Mesenteric fat pad (tissue), 1 donor: ENCODE measurements around the gene TMEM132D. TPM values are rescaled to one million over a fixed set of nuclear protein-coding genes. Genes with fewer than 3 reads are reported as not detected.

ENCODE experiments used
- DNase-seq: peaks from one replicate; pipeline ENCODE4 v3.0.0-alpha.2; 2020; ENCODE audit warnings: low spot score
- total RNA-seq: library from RNA; stranded (reverse); fragmentation: NEBNext Ultra II Directional; extraction: Animal tissue kit (Norgen Biotek cat#: 25700); gene quantifications from one replicate; pipeline ENCODE4 v1.2.1, GENCODE V29; 2021
- donor health status: DM: yes; HTN: yes; CAD: no.

The TMEM132D gene
- total RNA-seq, 1 donor from 2014 or later, result not detected

DNA sequence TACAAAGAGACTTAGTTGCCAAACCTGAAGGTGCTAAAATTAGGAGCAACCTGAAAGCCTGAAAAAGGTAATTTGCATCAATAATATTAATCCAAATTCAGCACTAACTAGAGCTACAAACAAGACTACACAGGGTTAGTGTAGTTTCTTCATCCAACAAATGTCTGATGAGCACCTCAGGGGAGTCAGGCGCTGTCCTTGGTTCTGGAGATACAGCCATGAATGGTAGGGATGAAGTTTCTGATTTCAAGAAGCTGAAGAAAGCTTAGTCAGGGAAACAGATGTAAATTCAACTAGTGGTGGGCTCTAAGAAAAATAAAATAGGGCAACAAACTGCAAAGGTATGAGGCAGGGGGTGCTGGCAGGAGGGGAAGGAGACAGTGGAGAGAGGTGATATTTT, 784.3 kb downstream of the TMEM132D start:
- DNase-seq, result no peak

DNA sequence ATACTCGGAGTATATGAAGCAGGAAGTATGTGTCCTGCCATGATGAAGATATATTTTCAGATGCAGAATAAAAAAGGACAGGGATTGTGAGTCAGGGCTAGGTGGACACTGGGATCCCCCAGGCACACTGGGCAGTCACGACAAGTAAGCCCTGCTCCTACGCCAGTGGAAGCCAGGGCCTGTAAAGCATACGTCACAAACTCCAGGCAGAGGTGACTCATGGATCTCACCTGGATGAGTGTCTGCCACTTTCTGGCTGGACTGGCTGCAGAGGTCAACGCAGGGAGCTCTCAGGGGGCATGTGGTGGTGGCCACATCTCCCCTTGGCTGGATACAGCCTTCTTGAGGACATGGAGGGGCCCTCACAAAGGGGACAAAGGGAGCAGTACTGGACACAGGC, 788.3 kb downstream of the TMEM132D start:
- DNase-seq, result no peak

DNA sequence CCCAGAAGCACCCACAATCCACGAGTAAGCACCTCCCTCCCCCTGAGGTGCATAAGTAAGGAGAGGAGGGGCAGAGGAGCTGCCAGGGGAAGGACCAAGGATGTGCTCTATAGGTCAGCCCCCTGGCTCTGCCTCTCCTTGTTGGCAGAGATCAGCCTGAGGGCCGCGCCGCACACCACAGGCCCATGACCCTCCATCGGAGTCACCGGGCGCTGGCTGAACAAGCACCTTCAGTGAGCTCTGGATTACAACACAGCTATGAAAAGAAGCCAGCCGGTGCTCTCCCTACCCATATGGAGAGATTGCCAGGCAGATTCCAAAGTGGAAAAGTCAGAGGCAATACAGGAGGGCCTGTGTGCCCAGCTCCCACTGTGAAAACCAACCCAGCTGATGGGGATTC, 793.2 kb downstream of the TMEM132D start:
- DNase-seq, result no peak

DNA sequence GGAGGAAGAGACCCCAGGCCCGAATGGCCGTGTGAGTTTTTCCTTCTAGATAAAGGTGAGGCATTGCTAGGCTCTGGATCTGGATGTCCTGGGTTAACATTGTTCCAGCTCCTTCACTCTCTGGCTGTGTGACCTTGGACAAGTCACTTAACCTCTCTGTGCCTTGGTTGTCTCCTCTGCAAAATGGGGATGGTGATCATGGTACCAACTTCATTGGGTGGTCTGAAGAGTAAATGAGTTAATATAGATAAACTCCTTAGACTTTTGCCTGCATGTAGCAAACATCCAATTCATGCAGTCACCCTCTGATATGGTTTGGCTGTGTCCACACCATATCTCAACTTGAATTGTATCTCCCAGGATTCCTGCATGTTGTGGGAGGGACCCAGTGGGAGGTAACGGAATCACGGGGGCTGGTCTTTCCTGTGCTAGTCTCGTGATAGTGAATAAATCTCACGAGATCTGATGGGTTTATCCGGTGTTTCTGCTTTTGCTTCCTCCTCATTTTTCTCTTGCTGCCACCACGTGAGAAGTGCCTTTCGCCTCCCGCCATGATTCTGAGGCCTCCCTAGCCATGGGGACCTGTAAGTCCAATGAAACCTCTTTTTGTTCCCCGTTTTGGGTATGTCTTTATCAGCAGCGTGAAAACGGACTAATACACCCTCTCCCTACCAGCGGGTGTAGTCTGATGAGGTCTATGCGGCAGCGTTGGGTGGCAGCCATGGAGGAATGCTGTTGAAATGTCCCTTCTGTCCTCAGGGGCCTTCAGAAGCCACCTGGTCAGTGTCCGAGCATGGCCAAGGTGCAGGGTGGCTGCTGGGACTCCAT, 794.4 kb downstream of the TMEM132D start:
- no peak for DNase-seq

DNA sequence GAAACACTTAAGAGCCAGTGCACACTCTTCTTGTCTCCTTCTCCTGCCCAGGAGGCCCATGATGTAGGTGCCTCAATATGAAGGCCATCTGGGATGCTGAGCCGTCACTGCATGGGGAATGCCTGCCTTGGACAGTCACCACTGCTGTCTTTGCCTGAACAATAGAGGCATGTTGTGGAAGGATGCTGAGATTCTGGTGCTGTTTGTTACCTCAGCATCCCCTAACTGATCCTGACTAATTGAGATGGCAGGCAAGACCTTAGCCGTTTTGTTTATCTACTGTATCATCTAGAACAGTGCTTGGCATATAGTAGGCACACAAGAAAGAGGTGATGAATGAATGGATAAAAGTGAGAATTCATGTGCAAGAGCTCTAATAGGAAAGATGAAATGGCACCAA, 797.1 kb downstream of the TMEM132D start:
- DNase-seq, result no peak

DNA sequence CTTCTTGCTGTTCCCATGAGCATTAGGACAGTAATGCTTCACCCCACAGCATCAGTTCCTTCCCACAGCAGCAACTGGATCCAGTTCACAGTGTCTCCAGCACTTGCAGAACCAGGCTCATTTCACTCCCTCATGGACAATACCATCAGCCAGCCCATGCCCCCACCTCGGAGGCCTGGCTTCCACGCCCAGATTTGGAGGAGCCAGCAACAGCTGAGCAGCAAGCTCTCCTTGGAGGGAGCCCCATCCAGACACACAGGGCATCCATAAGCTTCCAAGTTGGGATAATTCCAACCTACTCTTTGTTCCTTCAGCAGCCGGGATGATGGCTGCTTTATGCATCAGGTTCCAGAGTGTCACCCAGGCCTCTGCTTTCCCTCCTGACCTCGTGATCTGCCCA, 800.6 kb downstream of the TMEM132D start:
- DNase-seq, result no peak

DNA sequence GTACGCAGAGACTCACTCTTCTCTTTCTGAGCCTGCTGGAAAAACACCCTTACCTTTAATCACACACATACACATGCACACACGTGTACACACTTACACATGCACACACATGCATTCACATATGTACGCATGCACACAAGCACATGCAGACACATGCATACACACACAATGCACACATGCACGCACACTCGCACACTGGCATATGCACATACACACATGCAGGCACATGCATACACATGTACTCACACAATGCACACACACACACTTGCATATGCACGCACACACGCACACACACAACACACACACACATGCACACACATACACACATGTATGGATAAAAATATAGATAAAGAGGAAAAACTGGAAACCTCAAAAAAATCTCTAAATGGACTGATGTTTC, 801.6 kb downstream of the TMEM132D start:
- no peak for DNase-seq

DNA sequence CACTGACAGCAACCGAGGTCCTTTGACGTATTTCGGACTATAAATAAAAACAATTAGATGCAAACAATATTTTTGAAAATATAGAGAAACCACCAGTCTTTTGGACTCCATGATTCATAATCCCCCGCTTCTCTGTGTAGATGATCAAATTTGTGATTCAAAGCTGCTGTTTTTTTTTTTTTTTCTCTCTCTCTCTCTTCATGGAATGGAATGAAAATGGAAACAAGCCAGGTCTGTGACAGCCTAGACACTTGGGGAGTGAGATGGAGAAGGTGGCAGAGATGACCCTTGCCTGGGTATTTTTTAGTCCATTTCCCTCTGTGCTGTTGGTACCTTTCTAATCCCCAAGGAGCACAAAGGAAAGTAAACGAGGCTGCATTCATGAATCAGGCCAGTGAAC, 802.0 kb downstream of the TMEM132D start:
- no peak for DNase-seq

DNA sequence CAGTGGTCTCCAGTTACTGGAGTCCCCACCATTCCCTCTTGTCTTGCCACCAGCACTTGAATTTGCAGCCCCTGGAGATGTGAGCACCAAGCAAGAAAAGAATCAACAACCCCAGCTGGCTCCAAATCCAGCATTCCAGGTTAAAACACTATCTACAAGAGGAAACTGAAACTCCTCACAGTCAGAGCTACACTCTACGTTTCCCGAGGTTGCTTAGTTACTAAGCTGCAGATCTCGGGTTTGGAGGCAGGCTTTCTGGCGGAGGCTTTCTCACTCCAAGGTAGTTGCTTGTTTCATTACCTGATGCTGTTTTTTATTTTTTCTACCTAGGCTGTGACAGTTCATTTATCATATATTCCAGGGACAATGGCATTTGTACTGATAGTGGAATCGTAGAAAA, 802.4 kb downstream of the TMEM132D start:
- DNase-seq, result no peak

DNA sequence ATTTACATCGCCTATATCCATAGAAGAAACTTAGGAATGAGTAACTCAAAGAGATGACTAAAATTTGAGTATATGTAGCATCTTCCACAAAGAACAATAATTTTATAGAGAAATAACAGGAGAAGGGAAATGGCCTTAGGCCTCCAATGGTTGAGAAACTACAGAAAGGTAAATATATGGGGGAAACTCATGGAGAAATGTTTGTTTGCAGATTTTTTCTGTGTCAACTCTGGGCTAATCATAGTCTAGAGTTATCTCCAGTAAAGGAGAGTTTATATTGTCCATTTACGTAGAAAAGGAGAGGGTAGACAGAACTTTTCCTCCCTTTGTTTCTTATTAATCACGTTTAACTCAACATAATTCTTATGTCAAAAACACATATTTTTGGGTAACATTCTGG, 806.4 kb downstream of the TMEM132D start:
- DNase-seq, result no peak

DNA sequence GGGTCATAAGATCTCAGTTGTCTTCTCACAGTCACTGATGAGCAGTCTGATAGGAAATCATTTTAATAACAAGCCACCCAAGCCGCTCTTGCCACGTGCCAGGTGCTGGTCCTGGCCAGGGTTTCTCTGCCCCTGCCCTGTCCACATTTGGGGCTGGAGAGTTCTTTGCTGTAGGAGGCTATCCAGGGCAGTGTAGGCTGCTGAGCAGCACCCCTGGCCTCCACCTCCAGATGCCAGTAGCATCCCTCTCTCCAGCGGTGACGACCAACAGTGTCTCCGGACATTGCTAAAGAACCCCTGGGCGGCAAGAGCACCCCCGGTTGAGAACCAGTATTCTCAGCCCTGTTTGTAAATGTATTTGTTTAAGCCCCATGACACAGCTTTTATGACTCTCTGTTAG, 806.9 kb downstream of the TMEM132D start:
- peak; percentile 73 for DNase-seq

DNA sequence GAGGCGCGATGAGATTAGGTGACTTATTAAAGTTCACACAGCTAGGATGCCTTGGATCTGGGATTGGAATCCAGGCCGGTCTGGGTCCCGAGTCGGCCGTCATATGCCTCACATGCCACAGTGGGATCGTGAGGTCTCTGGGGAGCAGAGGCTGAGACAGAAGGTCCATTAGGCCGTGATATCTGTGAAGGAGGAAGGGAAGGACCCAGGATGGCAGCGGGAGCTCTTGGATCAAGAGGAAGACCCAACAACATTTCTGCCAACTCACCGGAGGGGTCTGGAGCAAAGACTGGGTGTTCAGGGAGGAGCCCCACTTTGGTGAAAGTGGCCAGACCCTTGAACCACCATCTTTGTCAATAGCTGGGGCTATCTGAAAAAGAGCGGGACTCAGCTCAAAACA, 807.6 kb downstream of the TMEM132D start:
- DNase-seq, result peak; percentile 57

DNA sequence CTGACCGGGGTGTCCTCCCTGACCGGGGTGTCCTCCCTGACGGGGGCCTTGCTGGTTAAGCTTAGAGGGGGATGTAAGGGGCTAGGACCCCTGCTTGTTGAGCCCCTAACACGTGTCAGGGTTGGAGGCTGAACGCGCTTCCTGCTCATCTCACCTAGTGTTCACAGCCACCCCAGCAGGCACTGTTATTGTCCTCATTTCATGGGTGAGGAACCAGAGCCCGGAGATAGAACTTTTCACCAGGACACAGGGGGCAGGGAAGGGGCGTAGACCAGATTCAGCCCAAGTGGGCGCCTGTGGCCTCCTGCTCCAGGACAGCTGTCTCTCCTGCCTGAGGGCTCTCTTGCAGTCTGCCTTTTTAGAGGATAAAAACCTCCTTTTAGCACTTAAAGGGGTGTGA, 814.2 kb downstream of the TMEM132D start:
- DNase-seq, result no peak

DNA sequence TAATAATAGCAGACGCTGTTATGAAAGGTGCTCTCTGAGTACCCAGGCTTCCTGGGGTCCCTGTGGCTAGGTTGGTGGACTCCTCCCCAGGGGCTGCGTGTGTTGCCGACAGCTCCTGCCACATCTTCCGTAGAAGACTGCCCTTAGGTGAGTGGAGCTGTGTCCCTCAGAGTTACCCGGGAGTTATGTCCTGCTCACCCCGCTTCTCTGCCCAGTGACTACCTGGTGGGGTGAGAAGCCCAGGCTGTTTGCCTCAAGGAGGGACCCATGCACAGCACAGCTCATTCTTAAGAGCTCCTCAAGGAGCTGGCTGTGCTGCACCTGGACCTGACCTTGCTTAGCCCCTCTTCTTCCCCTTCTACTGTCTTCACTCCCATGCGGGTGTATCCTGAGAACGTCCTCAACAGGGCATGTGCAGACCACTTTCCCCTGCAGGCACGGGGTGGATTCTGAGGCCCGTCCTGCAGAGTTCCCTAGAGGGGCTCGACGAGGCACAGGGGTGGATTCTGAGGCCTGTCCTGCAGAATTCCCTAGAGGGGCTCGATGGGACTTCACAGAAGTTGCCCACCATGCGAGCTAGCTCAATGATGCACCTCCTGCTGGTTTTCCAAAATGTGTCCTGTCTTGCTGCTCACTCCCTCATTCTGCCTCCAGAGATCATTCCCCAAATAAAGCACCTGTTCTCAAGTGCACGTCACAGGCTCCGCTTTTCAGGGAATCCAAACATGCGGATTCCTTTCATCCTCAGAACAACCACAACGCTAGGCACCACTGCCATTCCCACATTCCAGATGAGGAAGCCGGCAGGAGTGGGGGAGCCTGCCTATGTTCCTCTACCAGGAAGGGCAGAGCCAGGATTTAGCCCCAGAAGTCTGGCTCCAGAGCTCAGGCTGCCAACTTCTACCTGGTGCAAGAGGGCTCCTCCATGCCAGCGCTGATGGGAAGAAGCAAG, 818.7 kb downstream of the TMEM132D start:
- no peak for DNase-seq

DNA sequence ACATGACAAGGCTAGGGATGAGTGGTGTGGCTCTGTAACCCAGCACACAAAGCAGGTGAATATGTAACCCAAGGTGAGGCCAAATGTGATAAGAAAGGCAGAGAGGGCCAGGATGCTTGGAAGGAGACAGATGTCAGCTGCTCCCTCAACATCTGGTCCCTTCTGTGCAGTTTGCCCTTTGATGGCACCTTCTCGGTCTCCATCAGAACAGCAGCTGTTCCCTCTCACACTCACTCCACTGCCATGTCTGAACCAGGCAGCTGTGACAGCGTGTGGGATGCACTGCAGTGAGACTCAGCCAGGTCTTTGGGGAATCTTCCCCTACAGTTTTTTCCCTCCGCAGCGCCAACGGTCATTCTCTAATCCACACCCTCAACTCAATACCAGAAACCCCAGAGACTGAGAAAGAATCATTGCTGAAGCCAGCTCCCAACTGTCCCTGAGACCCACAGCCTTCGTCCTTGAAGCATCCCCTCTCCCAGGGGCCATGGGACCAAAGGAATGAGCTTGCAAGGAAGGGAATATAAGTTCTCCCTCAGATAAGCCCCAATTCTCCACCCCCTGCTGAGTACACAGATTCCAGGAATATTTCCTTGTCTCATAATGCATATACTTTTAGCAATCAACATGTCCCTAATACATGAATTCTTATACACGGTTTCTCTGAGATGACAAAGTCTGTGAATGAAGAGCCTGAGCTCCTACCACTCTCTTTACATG, 820.5 kb downstream of the TMEM132D start:
- DNase-seq, result no peak

DNA sequence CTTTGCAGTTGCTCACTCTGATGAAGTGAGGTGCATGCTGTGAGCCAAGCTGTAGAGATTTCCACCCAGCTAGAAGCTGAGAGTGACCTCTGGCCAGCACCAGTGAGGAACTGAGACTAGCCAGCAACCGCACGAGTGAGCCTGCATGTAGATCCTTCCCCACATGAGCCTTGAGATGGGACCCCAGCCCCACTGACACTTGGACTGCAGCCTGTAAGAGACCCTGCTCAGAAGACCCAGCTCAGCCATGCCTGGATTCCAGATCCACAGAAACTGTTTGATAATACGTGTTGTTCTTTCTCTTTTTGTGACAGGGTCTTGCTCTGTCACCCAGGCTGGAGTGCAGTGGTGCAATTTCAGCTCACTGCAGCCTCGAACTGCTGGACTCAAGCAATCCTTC, 821.4 kb downstream of the TMEM132D start:
- DNase-seq, result no peak

DNA sequence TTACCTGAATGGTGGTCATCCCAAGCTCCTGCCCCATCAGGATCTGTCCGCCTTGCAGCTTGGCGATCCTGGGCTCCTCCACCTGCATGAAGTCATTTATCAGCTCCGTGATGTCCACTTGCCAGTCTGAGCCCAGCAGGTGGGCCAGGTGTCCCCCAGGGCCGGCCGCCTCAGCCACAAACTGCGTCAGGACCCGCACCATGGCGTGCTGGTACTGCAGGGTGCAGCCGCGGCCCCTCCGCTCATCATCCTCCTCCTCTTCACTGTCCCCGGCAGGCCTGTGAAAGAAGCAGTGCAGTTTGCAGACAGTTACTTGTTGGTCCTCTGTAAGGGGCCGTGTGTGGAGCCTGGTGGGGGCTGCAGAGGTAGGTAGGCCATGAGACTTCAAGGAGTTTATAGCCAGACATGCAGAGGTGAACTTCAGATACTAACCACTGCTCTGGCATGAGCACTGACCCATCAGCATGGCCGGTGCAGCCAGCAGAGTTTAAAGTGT, 822.0 kb downstream of the TMEM132D start:
- DNase-seq, result peak; percentile 72

DNA sequence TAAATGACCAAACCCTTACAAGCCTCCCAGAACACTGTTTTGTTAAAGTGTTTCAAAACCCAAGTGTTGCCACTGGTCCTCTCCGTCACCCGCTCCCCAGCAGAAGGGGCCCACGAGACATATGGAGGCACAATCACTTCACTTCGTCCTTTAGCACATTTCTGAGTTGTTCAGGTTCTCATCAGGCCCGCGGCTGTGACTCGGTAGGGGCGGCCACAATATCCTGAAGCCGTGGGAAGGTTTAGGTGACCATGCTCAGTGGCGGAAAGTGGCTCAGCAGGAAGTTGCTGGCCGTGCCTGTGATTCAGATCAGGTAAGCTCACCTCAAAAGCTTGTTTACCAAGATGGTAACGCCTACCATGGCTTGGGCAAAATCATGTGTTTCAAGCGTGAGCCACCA, 823.0 kb downstream of the TMEM132D start:
- DNase-seq, result peak; percentile 72

DNA sequence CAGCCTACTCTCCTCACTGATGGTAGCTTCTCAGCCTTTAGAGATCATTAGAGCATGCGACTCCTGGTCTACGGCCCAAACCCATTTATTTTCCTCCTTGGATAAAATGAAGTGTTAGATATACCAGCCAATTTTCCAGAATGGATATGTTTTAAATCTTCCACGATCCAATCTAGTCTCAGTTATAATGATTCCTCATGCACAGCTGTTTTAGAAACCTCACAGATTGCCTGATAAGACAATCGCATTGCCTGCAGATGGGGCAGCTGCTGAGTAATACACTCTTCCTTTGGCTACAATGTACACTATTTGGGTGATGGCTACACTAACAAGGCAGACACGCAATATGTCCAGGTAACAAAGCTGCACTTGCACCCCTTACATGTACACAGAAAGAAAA, 823.4 kb downstream of the TMEM132D start:
- no peak for DNase-seq

DNA sequence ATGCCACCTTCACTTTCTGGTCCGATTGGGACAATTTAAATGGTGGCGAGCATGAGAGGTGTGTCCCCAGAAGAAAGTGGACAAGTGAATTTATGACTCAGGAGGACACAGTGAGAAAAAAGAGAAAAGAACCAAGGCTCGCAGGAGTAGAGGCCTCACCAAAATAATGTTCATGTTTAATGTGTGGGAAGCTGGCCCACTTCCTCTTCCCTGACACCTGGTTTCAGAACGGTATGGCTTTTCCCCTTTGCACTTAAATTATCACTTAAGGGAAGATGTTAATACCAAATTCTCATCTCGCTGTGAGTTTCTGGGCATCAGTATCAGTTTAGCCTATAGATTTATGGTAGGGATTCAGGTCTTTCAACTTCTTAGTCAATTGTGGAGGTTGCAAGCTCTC, 824.1 kb downstream of the TMEM132D start:
- DNase-seq, result no peak
